ENCODE data around the gene HELB.

- TF ChIP-seq, protein P1, sequence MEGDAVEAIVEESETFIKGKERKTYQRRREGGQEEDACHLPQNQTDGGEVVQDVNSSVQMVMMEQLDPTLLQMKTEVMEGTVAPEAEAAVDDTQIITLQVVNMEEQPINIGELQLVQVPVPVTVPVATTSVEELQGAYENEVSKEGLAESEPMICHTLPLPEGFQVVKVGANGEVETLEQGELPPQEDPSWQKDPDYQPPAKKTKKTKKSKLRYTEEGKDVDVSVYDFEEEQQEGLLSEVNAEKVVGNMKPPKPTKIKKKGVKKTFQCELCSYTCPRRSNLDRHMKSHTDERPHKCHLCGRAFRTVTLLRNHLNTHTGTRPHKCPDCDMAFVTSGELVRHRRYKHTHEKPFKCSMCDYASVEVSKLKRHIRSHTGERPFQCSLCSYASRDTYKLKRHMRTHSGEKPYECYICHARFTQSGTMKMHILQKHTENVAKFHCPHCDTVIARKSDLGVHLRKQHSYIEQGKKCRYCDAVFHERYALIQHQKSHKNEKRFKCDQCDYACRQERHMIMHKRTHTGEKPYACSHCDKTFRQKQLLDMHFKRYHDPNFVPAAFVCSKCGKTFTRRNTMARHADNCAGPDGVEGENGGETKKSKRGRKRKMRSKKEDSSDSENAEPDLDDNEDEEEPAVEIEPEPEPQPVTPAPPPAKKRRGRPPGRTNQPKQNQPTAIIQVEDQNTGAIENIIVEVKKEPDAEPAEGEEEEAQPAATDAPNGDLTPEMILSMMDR (IDR thresholded peaks at IDR 0.05), result no peak
- TF ChIP-seq POLR2A (IDR thresholded peaks at IDR 0.05), result no peak
Observed at GRCh38 chr12:66280561-66280960, 21.7 kb upstream of the HELB start.
